SJSA1 (cell line): Measurements from ENCODE around the gene KLHL2. TPM values are rescaled to one million over a fixed set of nuclear protein-coding genes. Genes with fewer than 3 reads are reported as not detected.
"Not testable (repeated sequence)": the region's sequence is repeated elsewhere in the genome, so short reads cannot be mapped to it uniquely, and the experiment has no call there.

Source experiments
- DNase-seq, 2 experiments: peaks; one replicate each; pipeline ENCODE4 v3.0.0-alpha.2; 2015 to 2020; ENCODE audit warnings: low spot score in 2 of 2, low read depth in 1 of 2
- H3K27ac ChIP-seq: fragments of 250-450 bp; sonication (Bioruptor Pico); 2 replicates; pipeline ENCODE4 v1.5.1; 2020; ENCODE audit warnings: mild to moderate bottlenecking, moderate library complexity
- H3K27me3 ChIP-seq: fragments of 250-450 bp; sonication (Bioruptor Pico); replicated peaks from 2 replicates; pipeline ENCODE4 v1.5.1; 2020; ENCODE audit warnings: mild to moderate bottlenecking, moderate library complexity
- H3K36me3 ChIP-seq: fragments of 250-450 bp; sonication (Bioruptor Pico); 2 replicates; pipeline ENCODE4 v1.5.1; 2020; ENCODE audit warnings: mild to moderate bottlenecking
- H3K4me1 ChIP-seq: fragments of 250-450 bp; sonication (Bioruptor Pico); replicated peaks from 2 replicates; pipeline ENCODE4 v1.6.1; 2021; ENCODE audit warnings: mild to moderate bottlenecking
- H3K4me3 ChIP-seq: fragments of 250-450 bp; sonication (Bioruptor Pico); 2 replicates; pipeline ENCODE4 v1.5.1; 2020; ENCODE audit warnings: mild to moderate bottlenecking
- H3K9me3 ChIP-seq: fragments of 250-450 bp; sonication (Bioruptor Pico); replicated peaks from 2 replicates; pipeline ENCODE4 v1.5.1; 2020; ENCODE audit warnings: mild to moderate bottlenecking
- total RNA-seq: library from RNA; depleted of rRNA; stranded (reverse); fragments of >200 nt; shearing (Covaris generic); gene quantifications from 2 replicates; pipeline ENCODE4 v1.2.3, GENCODE V29; 2014

KLHL2 gene
- total RNA-seq, 1 experiment from 2014 or later = 30.9 TPM

- not testable (repeated sequence) for H3K27ac ChIP-seq, H3K27me3 ChIP-seq, H3K4me1 ChIP-seq, H3K36me3 ChIP-seq, H3K4me3 ChIP-seq, DNase-seq, H3K9me3 ChIP-seq
Measured at GRCh38 chr4:165229490-165230200, 22.3 kb downstream of the KLHL2 start.

DNA sequence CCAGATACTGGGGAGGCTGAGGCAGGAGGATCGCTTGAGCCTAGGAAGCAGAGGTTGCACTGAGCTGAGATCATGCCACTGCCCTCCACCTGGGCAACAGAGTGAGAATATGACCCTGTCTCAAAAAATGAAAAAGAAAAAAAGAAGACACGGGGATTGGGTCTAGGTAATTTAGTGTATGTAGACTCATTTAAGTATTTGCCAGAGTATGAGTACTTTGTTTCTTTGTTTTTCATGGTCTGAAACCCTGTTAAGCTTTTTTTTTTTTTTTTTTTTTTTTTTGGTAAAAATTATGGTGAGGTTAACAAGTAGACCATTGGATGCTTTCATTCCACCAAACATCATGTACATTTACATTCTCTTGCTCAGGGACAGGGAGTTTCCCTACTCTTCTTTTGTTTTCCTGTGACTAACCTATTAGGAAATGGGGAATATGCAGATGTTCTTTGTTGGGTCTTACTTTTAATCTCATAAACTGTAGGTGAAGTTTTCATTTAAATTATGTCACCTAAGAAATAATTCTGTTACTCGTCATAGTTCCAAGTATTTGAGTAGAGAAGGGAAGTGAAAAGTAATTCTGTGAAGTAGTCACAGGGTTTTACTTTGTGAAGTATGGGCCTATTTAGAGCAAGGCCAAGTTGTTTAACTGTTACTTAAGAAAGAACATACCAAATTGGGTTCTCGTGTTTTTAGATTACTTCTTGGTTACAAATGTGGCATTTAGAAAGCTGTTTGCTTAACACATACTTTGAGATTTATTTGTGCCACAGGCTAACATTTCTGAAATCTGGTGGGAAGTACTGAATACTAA is 25.5 kb downstream of the KLHL2 start:
- H3K36me3 ChIP-seq, DNase-seq, H3K27me3 ChIP-seq, H3K27ac ChIP-seq, H3K9me3 ChIP-seq, H3K4me1 ChIP-seq, H3K4me3 ChIP-seq: not testable (repeated sequence)

- Histone ChIP-seq H3K27ac (no peak overlapping the region), H3K27me3 (no peaks in the 10 kb centered on the region), H3K4me1 (no peaks in the 10 kb centered on the region), H3K36me3 (no peaks in the 10 kb centered on the region), H3K4me3 (no peak overlapping the region), H3K9me3 (no peaks in the 10 kb centered on the region)
- no peak for DNase-seq
Measured at GRCh38 chr4:165234766-165235165, 27.4 kb downstream of the KLHL2 start.

- not testable (repeated sequence) for H3K27me3 ChIP-seq, H3K27ac ChIP-seq, DNase-seq, H3K36me3 ChIP-seq, H3K4me3 ChIP-seq, H3K4me1 ChIP-seq, H3K9me3 ChIP-seq
Measured at GRCh38 chr4:165236852-165237251, 29.5 kb downstream of the KLHL2 start.

DNA sequence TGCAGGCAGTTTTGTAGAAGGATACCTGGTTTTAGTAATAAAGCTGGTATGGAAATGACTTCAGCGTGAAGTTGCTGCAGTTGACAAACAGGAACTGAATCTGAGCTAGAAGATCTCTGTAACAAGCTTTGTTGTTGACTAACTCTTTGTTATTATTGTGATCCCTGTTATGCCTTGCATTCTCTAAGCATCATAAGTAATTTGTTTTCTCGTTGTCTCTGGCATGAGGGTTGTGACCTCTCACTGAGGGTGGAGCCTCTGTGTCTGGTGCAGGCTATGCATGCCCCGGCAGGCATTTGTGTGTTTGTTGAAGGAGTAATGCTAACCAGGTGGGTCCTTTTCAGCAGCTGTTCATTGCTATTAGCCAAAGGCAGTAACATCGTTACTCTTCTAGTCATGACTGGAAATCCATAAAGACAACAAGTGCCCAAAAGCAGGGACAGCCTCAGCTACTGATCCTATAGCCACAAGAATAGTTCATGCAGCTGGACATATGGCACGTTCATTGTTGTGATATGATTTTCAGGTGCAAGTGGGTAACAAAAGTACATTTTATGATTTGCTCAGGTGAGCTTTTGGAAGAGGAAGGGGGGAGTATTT is 30.8 kb downstream of the KLHL2 start:
- H3K4me1 ChIP-seq, H3K36me3 ChIP-seq, H3K9me3 ChIP-seq, H3K4me3 ChIP-seq, H3K27me3 ChIP-seq, H3K27ac ChIP-seq, DNase-seq: not testable (repeated sequence)

GRCh38 chr4:165240761-165241160 is 33.4 kb downstream of the KLHL2 start:
- DNase-seq, H3K27ac ChIP-seq, H3K4me3 ChIP-seq, H3K4me1 ChIP-seq, H3K36me3 ChIP-seq, H3K27me3 ChIP-seq, H3K9me3 ChIP-seq: not testable (repeated sequence)

DNA sequence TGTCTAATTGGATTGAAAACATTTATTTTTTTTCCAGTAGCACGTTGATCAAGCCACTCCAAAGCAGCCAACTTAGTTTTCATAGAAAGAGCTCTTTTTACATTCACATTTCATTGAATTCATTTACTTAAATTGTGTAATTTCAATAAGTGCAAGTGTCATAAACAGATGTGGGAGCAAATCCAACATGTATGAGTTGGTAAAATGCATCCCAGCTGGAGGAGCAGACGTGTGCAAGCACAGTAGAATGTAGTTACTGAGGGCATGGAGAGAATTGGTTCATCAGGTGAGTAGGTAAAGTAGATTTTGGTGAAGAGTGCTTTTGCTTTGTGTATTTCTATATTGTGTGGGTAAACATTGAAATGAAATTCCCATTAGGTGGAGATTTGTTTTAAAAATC is 36.8 kb downstream of the KLHL2 start:
- H3K9me3 ChIP-seq, H3K4me3 ChIP-seq, H3K4me1 ChIP-seq, DNase-seq, H3K27me3 ChIP-seq, H3K27ac ChIP-seq, H3K36me3 ChIP-seq: not testable (repeated sequence)

DNA sequence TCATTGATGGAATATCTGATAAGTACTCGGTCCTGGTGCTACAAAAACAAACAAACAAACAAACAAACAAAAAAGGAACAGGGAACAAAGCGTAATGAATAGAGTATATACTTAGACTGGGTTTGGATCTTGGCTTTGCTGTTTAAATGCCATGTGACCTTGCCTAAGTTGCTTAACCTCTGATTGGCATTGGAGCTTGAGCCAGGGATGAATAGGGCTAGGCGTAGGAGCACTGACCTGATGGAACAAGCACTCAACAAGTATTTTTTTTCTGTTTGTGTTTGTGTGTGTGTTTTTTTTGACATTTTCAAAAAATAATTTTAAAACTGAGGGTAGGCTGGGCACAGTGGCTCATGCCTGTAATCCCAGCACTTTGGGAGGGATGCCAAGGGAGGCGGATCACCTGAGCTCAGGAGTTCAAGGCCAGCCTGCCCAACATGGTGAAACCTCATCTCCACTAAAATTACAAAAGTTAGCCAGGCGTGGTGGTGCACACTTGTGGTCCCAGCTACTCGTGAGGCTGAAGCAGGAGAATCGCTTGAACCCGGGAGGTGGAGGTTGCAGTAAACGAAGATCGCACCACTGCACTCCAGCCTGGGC is 37.3 kb downstream of the KLHL2 start:
- H3K27ac ChIP-seq, H3K27me3 ChIP-seq, DNase-seq, H3K36me3 ChIP-seq, H3K4me3 ChIP-seq, H3K4me1 ChIP-seq, H3K9me3 ChIP-seq: not testable (repeated sequence)

DNA sequence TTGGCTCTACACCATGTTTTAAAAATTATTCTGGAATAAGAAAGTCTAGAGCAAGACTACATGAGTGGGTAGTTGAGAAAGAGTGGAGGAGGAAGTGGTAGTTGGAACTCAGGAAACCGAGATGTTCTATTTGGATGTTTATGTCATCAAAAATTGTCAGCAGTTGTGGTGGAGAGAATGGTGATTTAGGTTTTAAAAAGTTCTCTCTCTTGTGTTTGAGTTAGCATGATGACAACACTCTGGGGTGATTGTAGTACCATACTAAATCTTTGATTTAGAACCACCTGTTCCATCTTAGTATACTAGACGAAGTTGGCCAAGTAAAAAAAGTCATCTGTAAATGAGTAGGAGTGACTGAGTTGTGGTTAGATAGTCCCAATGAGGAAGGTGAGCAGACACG is 40.7 kb downstream of the KLHL2 start:
- no peaks in the 10 kb centered on the region for H3K4me1 ChIP-seq
- no peaks in the 10 kb centered on the region for H3K36me3 ChIP-seq
- no peak overlapping the region for H3K4me3 ChIP-seq
- no peak overlapping the region for H3K27ac ChIP-seq
- H3K27me3 ChIP-seq = no peaks in the 10 kb centered on the region
- DNase-seq = no peak
- no peaks in the 10 kb centered on the region for H3K9me3 ChIP-seq

GRCh38 chr4:165248904-165249303 is 41.5 kb downstream of the KLHL2 start:
- not testable (repeated sequence) for H3K36me3 ChIP-seq, H3K27ac ChIP-seq, DNase-seq, H3K9me3 ChIP-seq, H3K27me3 ChIP-seq, H3K4me3 ChIP-seq, H3K4me1 ChIP-seq

DNA sequence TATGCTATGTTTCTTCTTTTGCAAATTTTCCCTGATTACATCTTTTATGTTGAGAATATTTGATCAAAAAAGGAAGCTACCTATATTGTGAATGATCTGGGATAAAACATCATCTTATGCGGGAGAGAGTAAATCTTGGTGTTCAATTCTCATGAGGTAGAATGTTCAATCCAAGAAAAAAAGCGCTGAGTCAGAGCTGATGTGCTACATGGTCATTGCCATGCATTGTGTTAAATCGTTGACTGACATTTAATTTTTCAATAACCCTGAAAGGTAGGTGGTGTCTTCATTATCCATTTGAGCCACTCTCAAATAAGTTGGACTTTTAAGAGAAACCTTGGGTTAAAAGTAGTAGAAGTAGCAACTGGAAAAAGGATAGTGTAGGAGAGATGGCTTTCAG is 47.4 kb downstream of the KLHL2 start:
- H3K9me3 ChIP-seq, H3K36me3 ChIP-seq, H3K4me1 ChIP-seq, DNase-seq, H3K27ac ChIP-seq, H3K27me3 ChIP-seq, H3K4me3 ChIP-seq: not testable (repeated sequence)

DNA sequence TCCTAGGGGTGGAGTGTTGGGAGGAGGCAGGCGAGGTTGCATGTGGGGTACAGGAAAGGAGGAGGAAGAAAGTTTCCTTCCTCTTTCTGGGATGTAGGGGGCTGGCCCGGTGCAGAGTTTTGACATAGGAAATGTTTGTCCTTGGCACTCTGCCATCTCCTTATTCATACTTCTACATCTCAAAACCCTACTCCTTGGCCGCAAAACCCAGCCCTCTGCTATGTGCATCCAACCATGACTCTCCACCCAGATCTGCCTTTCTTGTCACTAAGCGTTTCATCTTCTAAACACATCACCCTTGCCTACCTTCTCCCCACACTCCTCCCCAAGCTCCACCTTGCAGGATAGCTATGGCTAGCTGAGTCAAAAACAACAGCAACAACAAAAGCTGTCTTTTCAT is 48.1 kb downstream of the KLHL2 start:
- DNase-seq, H3K27ac ChIP-seq: not testable (repeated sequence)

GRCh38 chr4:165256074-165256659 is 48.8 kb downstream of the KLHL2 start:
- not testable (repeated sequence) for H3K27me3 ChIP-seq, H3K27ac ChIP-seq, DNase-seq, H3K4me1 ChIP-seq, H3K9me3 ChIP-seq, H3K4me3 ChIP-seq, H3K36me3 ChIP-seq

More for the DNA sequence above, 48.1 kb downstream of the KLHL2 start:
- H3K9me3 ChIP-seq, H3K27me3 ChIP-seq, H3K4me1 ChIP-seq, H3K36me3 ChIP-seq, H3K4me3 ChIP-seq: not testable (repeated sequence)

GRCh38 chr4:165259776-165260175 is 52.4 kb downstream of the KLHL2 start:
- not testable (repeated sequence) for DNase-seq, H3K27ac ChIP-seq, H3K27me3 ChIP-seq, H3K36me3 ChIP-seq, H3K4me3 ChIP-seq, H3K4me1 ChIP-seq, H3K9me3 ChIP-seq
